ENCODE results near the gene GATA3.

- TF ChIP-seq POLR2A (IDR thresholded peaks at IDR 0.05) (no peak), CTCF (IDR thresholded peaks at IDR 0.05) (no peak)
Observed at GRCh38 chr10:8075282-8076260, 21.1 kb downstream of the GATA3 start.
